SH-SY5Y (cell line): Measurements from ENCODE around the gene BAIAP2.

Experiments
- GATA2 ChIP-seq: IDR thresholded peaks from 2 replicates; pipeline ENCODE4 v1.6.1; 2011; ENCODE audit warnings: mild to moderate bottlenecking, low read depth, low read length
- GATA3 ChIP-seq: IDR thresholded peaks from 2 replicates; pipeline ENCODE4 v1.6.1; 2011; ENCODE audit warnings: low read depth, mild to moderate bottlenecking, low read length, moderate library complexity

The BAIAP2 gene

GRCh38 chr17:81067391-81067811 lies 32.5 kb downstream of the BAIAP2 start:
- TF ChIP-seq GATA2 (no peak), GATA3 (no peak)

- TF ChIP-seq GATA2 (no peak), GATA3 (no peak)
These were observed 33.6 kb downstream of the BAIAP2 start for GRCh38 chr17:81068411-81069134.

GRCh38 chr17:81069135-81069645 lies 34.2 kb downstream of the BAIAP2 start:
- TF ChIP-seq GATA2 (no peak), GATA3 (no peak)

GRCh38 chr17:81070541-81071246 lies 35.7 kb downstream of the BAIAP2 start:
- TF ChIP-seq GATA2 (no peak), GATA3 (no peak)

GRCh38 chr17:81071761-81072741 lies 37.1 kb downstream of the BAIAP2 start:
- TF ChIP-seq GATA2 (no peak), GATA3 (no peak)

GRCh38 chr17:81073967-81074839 lies 39.3 kb downstream of the BAIAP2 start:
- no peak for TF ChIP-seq GATA3
- no peak for TF ChIP-seq GATA2

- no peak for TF ChIP-seq GATA3
- no peak for TF ChIP-seq GATA2
These were observed 39.9 kb downstream of the BAIAP2 start for GRCh38 chr17:81074875-81075274.

- TF ChIP-seq GATA2 = no peak
- TF ChIP-seq GATA3 = no peak
These were observed 40.4 kb downstream of the BAIAP2 start for GRCh38 chr17:81075307-81075706.

GRCh38 chr17:81076141-81076679 lies 41.3 kb downstream of the BAIAP2 start:
- TF ChIP-seq GATA2 (peak; percentile 89), GATA3 (no peak)

GRCh38 chr17:81080019-81080418 lies 45.1 kb downstream of the BAIAP2 start:
- TF ChIP-seq GATA3 (no peak), GATA2 (no peak)

- TF ChIP-seq GATA2 (no peak), GATA3 (no peak)
These were observed 46.5 kb downstream of the BAIAP2 start for GRCh38 chr17:81081222-81082176.
